ENCODE results near the gene ZNF581.

ZNF581 gene

GRCh38 chr19:55611983-55612645 is 31.3 kb upstream of the ZNF581 start:
- no peak for DNase-seq

- no peak for DNase-seq
Observed at GRCh38 chr19:55613396-55613795, 30.1 kb upstream of the ZNF581 start.

DNA sequence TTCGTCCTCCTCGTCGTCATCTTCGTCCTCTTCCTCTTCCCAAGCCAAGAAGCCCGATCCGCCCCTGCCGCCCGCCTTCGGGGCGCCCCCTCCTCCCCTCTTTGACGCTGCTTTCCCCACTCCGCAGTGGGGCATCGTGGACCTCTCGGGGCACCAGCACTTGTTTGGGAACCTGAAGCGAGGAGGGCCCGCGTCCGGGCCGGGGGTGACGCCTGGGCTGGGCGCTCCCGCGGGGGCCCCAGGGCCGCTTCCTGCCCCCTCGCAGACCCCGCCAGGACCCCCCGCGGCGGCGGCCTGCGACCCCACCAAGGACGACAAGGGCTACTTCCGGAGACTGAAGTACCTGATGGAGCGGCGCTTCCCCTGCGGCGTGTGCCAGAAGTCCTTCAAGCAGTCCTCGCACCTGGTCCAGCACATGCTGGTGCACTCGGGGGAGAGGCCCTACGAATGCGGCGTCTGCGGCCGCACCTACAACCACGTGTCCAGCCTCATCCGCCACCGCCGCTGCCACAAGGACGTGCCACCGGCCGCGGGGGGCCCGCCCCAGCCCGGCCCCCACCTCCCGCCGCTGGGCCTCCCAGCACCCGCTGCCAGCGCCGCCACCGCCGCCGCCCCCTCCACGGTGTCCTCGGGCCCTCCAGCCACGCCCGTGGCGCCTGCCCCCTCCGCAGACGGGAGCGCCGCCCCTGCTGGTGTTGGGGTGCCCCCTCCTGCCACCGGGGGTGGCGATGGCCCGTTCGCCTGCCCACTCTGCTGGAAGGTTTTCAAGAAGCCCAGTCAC is 29.3 kb upstream of the ZNF581 start:
- DNase-seq: no peak

DNA sequence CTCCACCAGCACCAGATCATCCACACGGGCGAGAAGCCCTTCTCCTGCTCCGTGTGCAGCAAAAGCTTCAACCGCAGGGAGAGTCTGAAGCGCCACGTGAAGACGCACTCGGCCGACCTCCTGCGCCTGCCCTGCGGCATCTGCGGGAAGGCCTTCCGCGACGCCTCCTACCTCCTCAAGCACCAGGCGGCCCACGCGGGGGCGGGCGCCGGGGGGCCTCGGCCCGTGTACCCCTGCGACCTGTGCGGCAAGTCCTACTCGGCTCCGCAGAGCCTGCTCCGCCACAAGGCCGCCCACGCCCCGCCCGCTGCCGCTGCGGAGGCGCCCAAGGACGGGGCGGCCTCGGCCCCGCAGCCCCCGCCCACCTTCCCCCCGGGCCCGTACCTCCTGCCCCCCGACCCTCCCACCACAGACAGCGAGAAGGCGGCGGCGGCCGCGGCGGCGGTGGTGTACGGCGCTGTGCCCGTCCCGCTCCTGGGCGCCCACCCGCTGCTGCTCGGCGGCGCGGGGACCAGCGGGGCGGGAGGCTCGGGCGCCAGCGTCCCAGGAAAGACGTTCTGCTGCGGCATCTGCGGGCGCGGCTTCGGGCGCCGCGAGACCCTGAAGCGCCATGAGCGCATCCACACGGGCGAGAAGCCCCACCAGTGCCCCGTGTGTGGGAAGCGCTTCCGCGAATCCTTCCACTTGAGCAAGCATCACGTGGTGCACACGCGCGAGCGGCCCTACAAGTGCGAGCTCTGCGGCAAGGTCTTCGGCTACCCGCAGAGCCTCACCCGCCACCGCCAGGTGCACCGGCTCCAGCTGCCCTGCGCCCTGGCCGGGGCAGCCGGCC is 28.5 kb upstream of the ZNF581 start:
- no peak for DNase-seq

GRCh38 chr19:55615543-55616394 is 27.7 kb upstream of the ZNF581 start:
- DNase-seq: no peak

DNA sequence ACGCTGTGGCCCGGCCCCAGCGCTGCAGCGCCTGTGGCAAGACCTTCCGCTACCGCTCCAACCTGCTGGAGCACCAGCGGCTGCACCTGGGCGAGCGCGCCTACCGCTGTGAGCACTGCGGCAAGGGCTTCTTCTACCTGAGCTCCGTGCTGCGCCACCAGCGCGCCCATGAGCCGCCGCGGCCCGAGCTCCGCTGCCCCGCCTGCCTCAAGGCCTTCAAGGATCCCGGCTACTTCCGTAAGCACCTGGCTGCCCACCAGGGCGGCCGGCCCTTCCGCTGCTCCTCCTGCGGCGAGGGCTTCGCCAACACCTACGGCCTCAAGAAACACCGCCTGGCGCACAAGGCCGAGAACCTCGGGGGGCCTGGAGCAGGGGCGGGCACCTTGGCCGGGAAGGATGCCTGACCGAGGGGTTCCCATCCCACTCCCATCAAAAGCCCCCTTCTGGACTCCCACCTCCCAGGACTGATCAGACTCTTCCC is 27.0 kb upstream of the ZNF581 start:
- no peak for DNase-seq

DNA sequence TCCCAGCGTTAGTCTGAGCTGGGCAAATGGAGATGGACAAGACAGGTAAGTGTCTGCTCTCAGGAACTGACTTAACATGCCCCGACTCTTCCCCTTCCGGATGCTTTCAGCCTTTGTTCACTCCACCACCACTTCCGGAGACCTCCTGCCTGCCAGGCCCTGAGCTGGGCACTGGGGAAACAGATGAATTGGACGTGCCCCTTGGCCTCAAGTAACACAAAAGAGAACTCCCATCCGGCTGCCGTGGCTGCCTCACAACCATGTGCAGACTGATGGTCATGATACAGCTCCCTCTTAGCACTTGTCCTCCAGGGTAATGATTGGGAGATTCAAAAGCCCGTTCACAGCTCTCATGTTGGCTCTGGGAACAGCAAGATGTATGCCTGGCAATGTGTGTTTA is 26.0 kb upstream of the ZNF581 start:
- DNase-seq: no peak

DNA sequence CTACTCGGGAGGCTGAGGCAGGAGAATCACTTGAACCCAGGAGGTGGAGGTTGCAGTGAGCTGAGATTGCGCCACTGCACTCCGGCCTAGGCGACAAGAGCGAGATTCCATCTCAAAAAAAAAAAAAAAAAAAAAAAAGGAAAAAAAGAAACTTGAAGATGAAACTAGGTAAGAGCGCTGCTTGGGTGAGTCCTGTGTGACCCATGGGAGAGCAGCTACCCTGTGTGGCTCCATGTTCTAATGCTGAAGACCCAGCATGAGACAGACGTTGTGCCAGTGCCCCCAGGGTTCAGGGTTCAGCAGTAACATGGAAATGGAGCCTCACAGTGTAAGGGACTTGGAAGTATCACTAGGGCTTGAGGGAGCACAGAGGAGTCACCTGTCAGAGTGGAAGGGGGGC is 25.0 kb upstream of the ZNF581 start:
- no peak for DNase-seq

DNA sequence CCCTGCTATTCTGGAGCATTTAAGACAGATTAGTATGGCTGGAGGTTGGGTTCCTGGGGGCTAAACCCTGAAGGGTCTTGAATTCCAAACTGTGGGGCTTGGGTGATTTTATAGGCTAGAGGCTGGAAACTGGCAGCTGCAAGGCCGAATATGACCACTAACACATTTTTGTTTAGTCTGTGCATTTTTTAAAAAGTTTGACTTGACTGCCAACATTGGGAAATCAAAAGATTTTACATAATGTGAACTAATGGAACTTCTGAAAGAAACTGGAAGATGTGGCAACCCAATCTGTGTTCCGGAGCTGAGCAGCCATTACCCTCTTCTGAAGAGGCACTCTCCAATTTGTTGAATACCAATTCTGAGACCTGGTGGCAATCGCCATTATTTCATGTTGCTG is 24.2 kb upstream of the ZNF581 start:
- no peak for DNase-seq

DNA sequence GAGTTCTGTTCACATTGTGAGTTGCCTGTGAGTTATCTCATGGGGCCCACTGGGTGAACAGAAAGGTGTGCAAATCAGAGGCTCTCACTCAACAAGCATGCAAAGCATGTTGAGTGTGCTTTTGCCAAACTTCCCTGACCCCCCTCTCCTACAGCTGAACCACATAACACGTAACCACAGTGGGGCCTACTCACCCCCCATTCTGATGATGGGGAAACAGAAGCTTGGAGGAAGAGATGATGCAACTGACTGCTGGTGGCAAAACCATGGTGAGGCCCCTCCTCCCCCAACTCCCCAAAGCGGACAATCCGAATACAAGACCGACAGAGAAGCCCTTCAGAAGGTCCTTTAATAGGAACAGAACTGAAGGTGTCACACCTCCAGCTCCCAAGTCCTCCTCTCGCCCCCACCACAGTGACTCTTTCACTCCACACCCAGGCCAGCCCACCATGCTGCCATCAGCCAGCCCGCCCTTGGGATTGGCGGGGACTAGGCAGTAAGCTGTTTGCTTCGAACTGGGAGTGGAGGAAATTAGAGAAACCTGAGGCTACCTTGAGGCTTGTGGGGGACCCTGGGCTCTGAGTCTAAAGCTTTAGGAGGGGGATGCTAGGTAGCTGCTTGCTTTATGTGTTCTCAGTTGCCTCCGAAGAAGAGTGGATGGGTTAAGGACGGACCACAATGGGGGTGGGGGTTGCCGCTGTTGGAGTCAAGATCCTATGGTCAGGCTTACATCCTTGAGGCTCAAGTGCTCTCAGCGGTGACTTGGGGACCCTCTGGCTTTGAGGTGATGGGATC is 22.8 kb upstream of the ZNF581 start:
- DNase-seq: peak; percentile 42

- no peak for DNase-seq
Observed at GRCh38 chr19:55621205-55621672, 22.2 kb upstream of the ZNF581 start.

- DNase-seq: no peak
Observed at GRCh38 chr19:55621673-55622231, 21.7 kb upstream of the ZNF581 start.

- DNase-seq: no peak
Observed at GRCh38 chr19:55622242-55622969, 21.0 kb upstream of the ZNF581 start.

GRCh38 chr19:55623130-55623529 is 20.3 kb upstream of the ZNF581 start:
- DNase-seq: no peak

DNA sequence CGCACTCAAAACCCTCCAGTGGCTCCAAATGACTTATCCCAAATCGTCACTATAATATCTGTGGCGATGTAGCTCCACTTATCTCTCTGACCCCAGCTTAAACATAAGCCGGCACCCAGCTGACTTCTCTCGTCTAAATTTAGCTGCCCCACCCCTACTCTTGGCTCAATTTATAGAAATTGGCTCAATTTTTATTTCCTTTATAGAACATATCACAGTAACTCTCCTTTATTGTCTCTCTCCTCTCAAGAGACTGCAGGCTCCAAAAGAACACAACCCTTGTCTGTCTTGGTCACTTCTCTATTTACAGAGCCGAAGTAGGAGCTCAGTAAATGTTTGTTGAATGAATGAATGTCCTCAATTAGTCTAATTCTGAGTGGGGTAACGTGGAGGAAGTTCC is 19.9 kb upstream of the ZNF581 start:
- DNase-seq: no peak

DNA sequence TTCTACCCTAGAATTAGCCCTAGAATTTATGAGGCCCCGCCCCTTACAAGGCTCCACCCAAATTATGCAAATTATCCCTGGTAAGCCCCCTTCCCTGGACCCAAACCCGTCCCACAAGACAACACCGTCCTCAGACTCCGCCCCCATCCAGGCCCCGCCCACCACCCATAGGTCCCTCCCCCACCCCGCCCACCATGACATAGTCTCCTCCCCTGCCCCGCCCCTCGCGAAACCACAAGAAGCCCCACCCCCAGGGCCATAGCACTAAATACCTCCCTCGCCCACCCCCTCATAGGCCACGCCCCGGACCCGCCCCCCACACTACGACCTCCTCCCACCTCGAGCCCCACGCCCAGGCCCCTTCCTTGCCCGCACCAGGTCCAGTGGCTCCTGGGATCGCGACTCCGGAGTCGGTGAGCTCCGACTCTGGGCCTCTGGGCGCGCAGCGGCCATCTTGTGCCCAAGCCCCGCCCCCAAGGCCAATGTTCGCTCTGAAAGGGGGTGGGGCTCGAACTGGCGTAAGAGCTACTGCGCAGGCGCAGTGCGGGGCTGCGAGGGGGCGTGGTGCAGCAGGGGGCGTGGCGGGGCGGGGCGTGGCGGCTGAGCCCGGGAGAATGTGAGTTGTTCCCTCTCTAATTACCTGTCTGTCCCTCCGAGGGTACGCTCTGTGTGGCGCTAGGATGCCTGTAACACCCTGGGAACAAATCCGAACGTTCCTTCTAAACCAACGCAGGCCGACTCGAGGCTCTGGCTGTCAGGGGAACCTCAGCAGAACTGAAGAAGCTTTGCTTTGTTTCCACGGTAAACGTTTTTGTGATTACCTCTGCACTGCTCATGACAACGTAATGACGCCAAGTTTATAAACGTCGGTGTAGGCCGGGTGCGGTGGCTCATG is 19.1 kb upstream of the ZNF581 start, which contains the start of gene ZNF784:
Gene ZNF784 (minus strand): TSS at position 458 of the 895 bp plus-strand sequence. CDS start 5 bp downstream, at position 453.
- peak; percentile 95 for DNase-seq

- DNase-seq: no peak
Observed at GRCh38 chr19:55625004-55625326, 18.5 kb upstream of the ZNF581 start.

- DNase-seq: peak; percentile 65
Observed at GRCh38 chr19:55626350-55626749, 17.1 kb upstream of the ZNF581 start.

GRCh38 chr19:55632463-55632834 is 11.0 kb upstream of the ZNF581 start:
- DNase-seq: peak; percentile 93
